Measurements from ENCODE around the gene IKBKG. TPM values are rescaled to one million over a fixed set of nuclear protein-coding genes. Genes with fewer than 3 reads are reported as not detected.

The IKBKG gene
- total RNA-seq, 3 donors from 2014 or later, result 26.7 to 36.3 (median 30.3) TPM

- Histone ChIP-seq H3K4me1 (ENCODE audit: low read depth) (no peaks in the 10 kb centered on the region), H3K4me3 (no peak overlapping the region), H3K9me3 (no peaks in the 10 kb centered on the region), H3K36me3 (ENCODE audit: low read depth) (no peaks in the 10 kb centered on the region)
- ATAC-seq, result no peak
- DNase-seq, result no peak
- TF ChIP-seq CTCF (IDR thresholded peaks at IDR 0.05), result no peak
- intact Hi-C loops (cut with DNase I, micrococcal nuclease), result no loop called here
Observed at GRCh38 chrX:154595559-154596249, 48.3 kb downstream of the IKBKG start.

GRCh38 chrX:154596290-154596929 is 49.0 kb downstream of the IKBKG start:
- Histone ChIP-seq H3K9me3 (no peaks in the 10 kb centered on the region), H3K4me1 (ENCODE audit: low read depth) (no peaks in the 10 kb centered on the region), H3K4me3 (no peak overlapping the region), H3K36me3 (ENCODE audit: low read depth) (no peaks in the 10 kb centered on the region)
- ATAC-seq, result no peak
- TF ChIP-seq CTCF (IDR thresholded peaks at IDR 0.05), result no peak
- intact Hi-C loops (cut with DNase I, micrococcal nuclease), result no loop called here
- no peak for DNase-seq

- no peaks in the 10 kb centered on the region for H3K9me3 ChIP-seq
- no peaks in the 10 kb centered on the region for H3K4me1 ChIP-seq (ENCODE audit: low read depth)
- DNase-seq, result no peak
- H3K36me3 ChIP-seq (ENCODE audit: low read depth), result no peaks in the 10 kb centered on the region
- TF ChIP-seq CTCF (IDR thresholded peaks at IDR 0.05), result no peak
- intact Hi-C loops (cut with DNase I, micrococcal nuclease), result no loop called here
- no peak for ATAC-seq
- no peak overlapping the region for H3K4me3 ChIP-seq
Observed at GRCh38 chrX:154597221-154597620, 49.8 kb downstream of the IKBKG start.

GRCh38 chrX:154598656-154599055 is 51.2 kb downstream of the IKBKG start:
- ATAC-seq, result no peak
- no peak for TF ChIP-seq CTCF (IDR thresholded peaks at IDR 0.05)

GRCh38 chrX:154599531-154599930 is 52.1 kb downstream of the IKBKG start:
- ATAC-seq (no peak), DNase-seq (no peak)
- Histone ChIP-seq H3K4me1 (ENCODE audit: low read depth) (no peaks in the 10 kb centered on the region), H3K9me3 (no peaks in the 10 kb centered on the region), H3K36me3 (ENCODE audit: low read depth) (no peaks in the 10 kb centered on the region), H3K4me3 (no peak overlapping the region)
- intact Hi-C loops (cut with DNase I, micrococcal nuclease), result no loop called here
- TF ChIP-seq CTCF (IDR thresholded peaks at IDR 0.05), result no peak

More at GRCh38 chrX:154598656-154599055, 51.2 kb downstream of the IKBKG start:
- Histone ChIP-seq H3K9me3 (no peaks in the 10 kb centered on the region), H3K4me1 (ENCODE audit: low read depth) (no peaks in the 10 kb centered on the region), H3K36me3 (ENCODE audit: low read depth) (no peaks in the 10 kb centered on the region), H3K4me3 (no peak overlapping the region)
- intact Hi-C loops (cut with DNase I, micrococcal nuclease), result no loop called here
- DNase-seq, result no peak
